HepG2 (cell line): ENCODE measurements around the gene AGBL1.

Experiments
- POLR2A ChIP-seq, 2 experiments: IDR thresholded peaks; 2 replicates each; pipeline ENCODE4 v1.6.1; 2011; ENCODE audit warnings: low read depth in 2 of 2, low read length in 2 of 2, mild to moderate bottlenecking in 1 of 2, moderate library complexity in 1 of 2; ENCODE audit not compliant: insufficient read depth in 1 of 2
- ZNF343 ChIP-seq: sonication (generic); formaldehyde crosslinking; IDR thresholded peaks from 2 replicates; pipeline ENCODE4 v1.4.0; 2020; ENCODE audit warnings: mild to moderate bottlenecking, missing genetic modification reagents

GRCh38 chr15:86336051-86336788 lies 256.5 kb downstream of the AGBL1 start:
- TF ChIP-seq POLR2A (IDR thresholded peaks at IDR 0.05; ENCODE audit: insufficient read depth in 1 of 2, low read depth in 2 of 2, low read length in 2 of 2) (no peak), ZNF343 (CRISPR knock-in tag) (no peak)
